Activated T-cell treated with anti-CD3 and anti-CD28 coated beads, Interleukin-2, amount 50 U/mL, for 72 hours (primary cell): ENCODE measurements around the gene ANKRD36B. TPM values are rescaled to one million over a fixed set of nuclear protein-coding genes. Genes with fewer than 3 reads are reported as not detected.
"Not testable (repeated sequence)": the region's sequence is repeated elsewhere in the genome, so short reads cannot be mapped to it uniquely, and the experiment has no call there.

Experiments used
- ATAC-seq, 2 donors: fragments of 150-1000 bp; cut with Tn5 transposase; replicated peaks in 1 of 2; 2 replicates each; pipeline ENCODE4 v1.10.0; 2021; ENCODE audit warnings: moderate library complexity in 2 of 2, mild to moderate bottlenecking in 1 of 2
- DNase-seq, 2 donors: peaks; one replicate each; pipeline ENCODE4 v3.0.0; 2021 to 2022; ENCODE audit warnings: mixed read lengths in 1 of 2
- H3K27ac Mint-ChIP-seq: one replicate; pipeline ENCODE4 v1.8.0; 2022; ENCODE audit warnings: mild to moderate bottlenecking, moderate library complexity, mixed read lengths
- H3K27me3 Mint-ChIP-seq: one replicate; pipeline ENCODE4 v1.8.0; 2022; ENCODE audit warnings: low read depth, mixed read lengths
- H3K36me3 Mint-ChIP-seq, 2 donors: one replicate each; pipeline ENCODE4 v1.8.0; 2022; ENCODE audit warnings: mixed read lengths in 2 of 2, mild to moderate bottlenecking in 1 of 2; ENCODE audit not compliant: insufficient read depth in 2 of 2
- H3K4me1 Mint-ChIP-seq: one replicate; pipeline ENCODE4 v1.8.0; 2022; ENCODE audit warnings: low read depth, mixed read lengths
- H3K4me3 Mint-ChIP-seq, 2 donors: one replicate each; pipeline ENCODE4 v1.8.0; 2022; ENCODE audit warnings: mild to moderate bottlenecking in 2 of 2, mixed read lengths in 2 of 2, moderate library complexity in 2 of 2
- H3K9me3 Mint-ChIP-seq, 2 donors: one replicate each; pipeline ENCODE4 v1.8.0; 2022; ENCODE audit warnings: mixed read lengths in 2 of 2
- total RNA-seq, 2 donors: library from RNA; stranded (reverse); gene quantifications; one replicate each; pipeline ENCODE4 v1.2.3, GENCODE V29; 2022

ANKRD36B gene
- total RNA-seq, 2 donors from 2014 or later = 39.4 to 41.9 TPM

DNA sequence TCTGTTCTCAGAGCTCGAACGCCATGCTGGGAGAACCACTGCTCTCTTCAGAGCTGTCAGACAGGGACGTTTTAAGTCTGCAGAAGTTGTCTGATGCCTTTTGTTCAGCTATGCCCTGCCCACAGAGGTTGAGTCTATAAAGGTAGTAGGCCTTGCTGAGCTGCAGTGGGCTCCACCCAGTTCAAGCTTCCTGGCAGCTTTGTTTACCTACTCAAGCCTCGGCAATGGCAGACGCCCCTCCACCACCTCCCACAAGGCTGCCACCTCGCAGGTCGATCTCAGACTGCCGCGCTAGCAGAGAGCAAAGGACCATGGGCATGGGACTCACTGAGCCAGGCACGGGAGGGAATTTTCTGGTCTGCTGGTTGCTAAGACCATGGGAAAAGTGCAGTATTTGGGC is 11.9 kb upstream of the ANKRD36B start:
- H3K9me3 Mint-ChIP-seq, DNase-seq, H3K27me3 Mint-ChIP-seq, H3K27ac Mint-ChIP-seq, H3K36me3 Mint-ChIP-seq, H3K4me3 Mint-ChIP-seq, ATAC-seq, H3K4me1 Mint-ChIP-seq: not testable (repeated sequence)

DNA sequence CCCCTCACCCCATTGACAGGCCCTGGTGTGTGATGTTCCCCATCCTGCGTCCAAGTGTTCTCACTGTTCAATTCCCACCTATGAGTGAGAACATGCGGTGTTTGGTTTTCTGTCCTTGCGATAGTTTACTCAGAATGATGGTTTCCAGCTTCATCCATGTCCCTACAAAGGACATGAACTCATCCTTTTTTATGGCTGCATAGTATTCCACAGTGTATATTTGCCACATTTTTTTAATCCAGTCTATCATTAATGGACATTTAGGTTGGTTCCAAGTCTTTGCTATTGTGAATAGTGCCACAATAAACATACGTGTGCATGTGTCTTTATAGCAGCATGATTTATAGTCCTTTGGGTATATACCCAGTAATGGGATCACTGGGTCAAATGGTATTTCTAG is 6.5 kb upstream of the ANKRD36B start:
- not testable (repeated sequence) for H3K9me3 Mint-ChIP-seq, H3K36me3 Mint-ChIP-seq, ATAC-seq

GRCh38 chr2:97593520-97593919 is 3.8 kb upstream of the ANKRD36B start:
- H3K4me1 Mint-ChIP-seq, ATAC-seq, H3K27me3 Mint-ChIP-seq, H3K9me3 Mint-ChIP-seq, H3K4me3 Mint-ChIP-seq, H3K27ac Mint-ChIP-seq, H3K36me3 Mint-ChIP-seq, DNase-seq: not testable (repeated sequence)

More for the DNA sequence above, 6.5 kb upstream of the ANKRD36B start:
- not testable (repeated sequence) for H3K4me3 Mint-ChIP-seq, H3K27ac Mint-ChIP-seq, H3K4me1 Mint-ChIP-seq, DNase-seq
- H3K27me3 Mint-ChIP-seq = peaks cover 11% of the 10 kb centered on the region

- peak; percentile 67 to 70 for ATAC-seq
- Mint-ChIP-seq H3K27ac (peak overlapping the region; percentile 75), H3K4me3 (peak overlapping the region; percentile 84 to 88)
- not testable (repeated sequence) for H3K27me3 Mint-ChIP-seq, H3K36me3 Mint-ChIP-seq, H3K9me3 Mint-ChIP-seq, H3K4me1 Mint-ChIP-seq
- DNase-seq = peak; percentile 77 to 79
Observed at GRCh38 chr2:97590515-97591394, 1.1 kb upstream of the ANKRD36B start.

DNA sequence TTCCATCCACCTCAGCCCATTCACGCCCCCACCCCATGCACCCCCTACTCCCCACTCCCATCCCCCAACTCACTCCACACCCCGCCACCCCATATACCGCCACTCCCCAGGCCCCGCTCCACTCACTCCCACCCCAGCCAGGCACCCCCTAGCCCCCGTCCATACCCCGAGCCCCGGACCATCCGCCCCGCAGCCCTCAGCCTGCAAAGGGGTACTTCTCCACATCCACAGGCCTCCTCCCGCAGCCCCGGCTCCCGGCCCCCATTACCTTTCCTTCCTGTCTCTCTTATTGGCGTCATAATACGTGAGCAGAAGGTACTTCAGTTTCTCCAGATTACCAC is 450 bp downstream of the ANKRD36B start:
- peak; percentile 47 to 59 for ATAC-seq

GRCh38 chr2:97565674-97566073 is 24.0 kb downstream of the ANKRD36B start:
- H3K4me3 Mint-ChIP-seq, H3K27me3 Mint-ChIP-seq, ATAC-seq, H3K9me3 Mint-ChIP-seq, H3K4me1 Mint-ChIP-seq, DNase-seq, H3K36me3 Mint-ChIP-seq: not testable (repeated sequence)
- peak overlapping the region; percentile 68 for H3K27ac Mint-ChIP-seq

More for the DNA sequence above, 450 bp downstream of the ANKRD36B start:
- Mint-ChIP-seq H3K27ac (peak overlapping the region; percentile 97), H3K4me3 (peak overlapping the region; percentile 93 to 98)
- H3K27me3 Mint-ChIP-seq, H3K36me3 Mint-ChIP-seq, H3K4me1 Mint-ChIP-seq, H3K9me3 Mint-ChIP-seq, DNase-seq: not testable (repeated sequence)

DNA sequence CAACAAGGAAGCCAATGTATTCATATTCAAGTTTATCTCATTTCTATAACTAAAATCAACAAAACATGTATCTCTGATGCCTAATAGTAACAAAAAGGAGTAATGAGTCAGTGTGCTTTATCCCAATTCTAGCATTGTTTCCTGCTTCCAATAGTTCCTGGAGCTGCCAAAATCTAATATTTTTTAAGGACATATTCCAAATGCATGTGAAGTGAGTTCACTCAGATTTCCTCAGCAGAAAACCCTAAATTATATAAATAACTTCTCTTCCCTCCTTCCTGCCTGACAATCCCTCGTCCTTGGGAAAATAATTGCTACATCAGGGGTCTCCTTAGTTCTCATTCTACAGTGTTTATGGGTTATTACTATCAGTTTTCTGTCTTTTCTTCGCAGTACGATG is 37.3 kb downstream of the ANKRD36B start:
- ATAC-seq, H3K27me3 Mint-ChIP-seq, H3K27ac Mint-ChIP-seq, H3K9me3 Mint-ChIP-seq, H3K4me3 Mint-ChIP-seq, H3K4me1 Mint-ChIP-seq, DNase-seq: not testable (repeated sequence)
- peaks cover 14 to 27% of the 10 kb centered on the region in 2 donors for H3K36me3 Mint-ChIP-seq

GRCh38 chr2:97550498-97550897 is 39.2 kb downstream of the ANKRD36B start:
- not testable (repeated sequence) for H3K27me3 Mint-ChIP-seq, H3K4me1 Mint-ChIP-seq, DNase-seq, H3K27ac Mint-ChIP-seq, ATAC-seq, H3K4me3 Mint-ChIP-seq, H3K9me3 Mint-ChIP-seq
- peaks cover 10 to 34% of the 10 kb centered on the region in 2 donors for H3K36me3 Mint-ChIP-seq

DNA sequence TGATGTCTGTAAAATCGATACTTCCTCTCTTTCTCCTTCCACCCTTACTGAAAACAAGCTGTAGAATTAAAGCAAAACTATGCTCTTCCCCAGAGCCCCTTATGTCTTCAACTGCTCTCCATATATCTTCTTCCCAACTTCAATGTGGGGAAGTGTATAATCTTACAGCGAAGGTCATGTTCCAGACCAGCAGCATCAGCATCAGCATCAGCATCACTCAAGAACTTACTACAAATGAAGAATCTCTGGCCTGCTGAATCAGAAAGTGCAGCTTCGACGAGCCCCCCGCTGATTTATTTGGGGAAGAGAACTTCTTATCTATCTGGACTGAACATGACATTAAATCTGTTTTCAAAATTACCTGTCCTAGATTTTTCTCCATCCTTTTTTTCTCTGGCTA is 40.6 kb downstream of the ANKRD36B start:
- H3K4me1 Mint-ChIP-seq, H3K4me3 Mint-ChIP-seq, H3K9me3 Mint-ChIP-seq, DNase-seq, H3K27me3 Mint-ChIP-seq, ATAC-seq: not testable (repeated sequence)
- Mint-ChIP-seq H3K27ac (peak overlapping the region; percentile 0), H3K36me3 (peaks cover 7 to 33% of the 10 kb centered on the region in 2 donors)

DNA sequence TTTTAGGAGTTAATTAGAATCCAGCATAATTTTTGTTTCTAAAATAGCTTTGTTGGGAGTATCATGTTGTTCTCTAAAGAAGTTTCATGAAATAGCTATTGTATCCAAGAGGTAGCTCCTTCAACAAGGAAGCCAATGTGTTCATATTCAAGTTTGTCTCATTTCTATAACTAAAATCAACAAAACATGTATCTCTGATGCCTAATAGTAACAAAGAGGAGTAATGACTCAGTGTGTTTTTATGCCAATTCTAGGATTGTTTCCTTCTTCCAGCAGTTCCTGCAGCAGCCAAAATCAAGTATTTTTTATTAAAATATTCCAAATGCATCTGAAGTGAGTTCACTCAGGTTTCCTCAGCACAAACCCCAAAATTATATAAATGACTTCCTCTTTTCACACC is 41.1 kb downstream of the ANKRD36B start:
- not testable (repeated sequence) for ATAC-seq, DNase-seq, H3K4me3 Mint-ChIP-seq, H3K4me1 Mint-ChIP-seq, H3K9me3 Mint-ChIP-seq, H3K27me3 Mint-ChIP-seq
- H3K36me3 Mint-ChIP-seq = peaks cover 7 to 30% of the 10 kb centered on the region in 2 donors
- H3K27ac Mint-ChIP-seq = peak overlapping the region; percentile 0

GRCh38 chr2:97546711-97547110 is 43.0 kb downstream of the ANKRD36B start:
- H3K9me3 Mint-ChIP-seq = no peaks in the 10 kb centered on the region
- no peak overlapping the region for H3K27ac Mint-ChIP-seq
- H3K4me1 Mint-ChIP-seq = no peaks in the 10 kb centered on the region
- DNase-seq (no peak), ATAC-seq (no peak)
- H3K27me3 Mint-ChIP-seq = no peaks in the 10 kb centered on the region
- H3K36me3 Mint-ChIP-seq = peaks cover 7 to 28% of the 10 kb centered on the region in 2 donors
- H3K4me3 Mint-ChIP-seq = no peak overlapping the region

DNA sequence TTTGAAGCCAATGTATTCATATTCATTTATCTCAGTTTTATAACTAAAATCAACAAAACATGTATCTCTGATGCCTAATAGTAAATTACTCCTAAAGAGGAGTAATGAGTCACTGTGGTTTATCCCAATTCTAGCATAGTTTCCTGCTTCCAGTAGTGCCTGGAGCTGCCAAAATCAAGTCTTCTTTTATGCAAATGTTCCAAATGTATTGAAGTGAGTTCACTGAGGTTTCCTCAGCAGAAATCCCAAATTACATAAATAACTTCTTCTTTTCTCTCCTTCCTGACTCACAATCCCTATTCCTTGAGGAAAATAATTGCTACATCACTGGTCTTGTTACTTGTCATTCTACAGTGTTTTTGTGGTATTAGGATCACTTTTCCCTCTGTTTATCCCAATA is 44.8 kb downstream of the ANKRD36B start:
- H3K27ac Mint-ChIP-seq, H3K9me3 Mint-ChIP-seq, H3K27me3 Mint-ChIP-seq, ATAC-seq, H3K4me1 Mint-ChIP-seq, DNase-seq, H3K4me3 Mint-ChIP-seq: not testable (repeated sequence)
- H3K36me3 Mint-ChIP-seq = peaks cover 7 to 27% of the 10 kb centered on the region in 2 donors

- not testable (repeated sequence) for H3K27me3 Mint-ChIP-seq, H3K9me3 Mint-ChIP-seq, H3K4me3 Mint-ChIP-seq, H3K4me1 Mint-ChIP-seq, ATAC-seq, DNase-seq, H3K27ac Mint-ChIP-seq
- peaks cover 5 to 39% of the 10 kb centered on the region in 2 donors for H3K36me3 Mint-ChIP-seq
Observed at GRCh38 chr2:97525904-97526303, 63.8 kb downstream of the ANKRD36B start.

DNA sequence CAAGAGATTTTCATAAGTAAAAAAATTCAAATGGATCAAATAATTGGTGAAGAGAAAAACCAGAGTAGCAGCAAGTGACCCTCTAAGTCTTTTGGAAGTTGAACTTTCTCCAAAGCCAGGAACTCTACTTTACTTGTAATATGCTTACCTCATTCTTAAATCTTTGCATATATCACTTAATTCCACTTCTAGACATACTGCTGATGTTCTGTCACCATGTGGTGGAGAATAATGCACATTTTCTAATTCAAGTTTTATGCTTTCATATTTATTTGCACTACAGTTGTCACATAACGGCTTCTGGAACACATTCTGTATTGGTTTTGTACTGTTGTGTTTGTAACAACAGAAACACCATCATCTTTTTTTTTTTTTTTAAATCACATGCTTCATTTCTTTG is 65.9 kb downstream of the ANKRD36B start:
- not testable (repeated sequence) for H3K9me3 Mint-ChIP-seq, H3K27ac Mint-ChIP-seq, H3K4me1 Mint-ChIP-seq, ATAC-seq, H3K27me3 Mint-ChIP-seq, DNase-seq, H3K4me3 Mint-ChIP-seq
- H3K36me3 Mint-ChIP-seq = peaks cover 5 to 34% of the 10 kb centered on the region in 2 donors
